Trophoblast cell (in vitro differentiated cells and primary cell): ENCODE results near the gene MEG3.

Experiments
- DNase-seq, 2 donors: peaks; one replicate each; pipeline ENCODE4 v3.0.0-alpha.2; 2016
- H2AFZ ChIP-seq: 2 replicates; pipeline ENCODE4 v1.6.1; 2013; ENCODE audit warnings: low read length, moderate library complexity, mild to moderate bottlenecking; ENCODE audit not compliant: insufficient read depth, poor library complexity
- H2AK5ac ChIP-seq: 2 replicates; pipeline ENCODE4 v1.6.1; 2013; ENCODE audit warnings: mild to moderate bottlenecking, low read length
- H2BK120ac ChIP-seq: 2 replicates; pipeline ENCODE4 v1.6.1; 2013; ENCODE audit warnings: low read length, mild to moderate bottlenecking, moderate library complexity; ENCODE audit not compliant: insufficient read depth, poor library complexity
- H2BK12ac ChIP-seq: 2 replicates; pipeline ENCODE4 v1.6.1; 2013; ENCODE audit warnings: mild to moderate bottlenecking, low read length, moderate library complexity
- H2BK5ac ChIP-seq: 2 replicates; pipeline ENCODE4 v1.6.1; 2013; ENCODE audit warnings: low read length, low read depth, moderate library complexity, mild to moderate bottlenecking; ENCODE audit not compliant: poor library complexity
- H3K14ac ChIP-seq: 2 replicates; pipeline ENCODE4 v1.6.1; 2013; ENCODE audit warnings: mild to moderate bottlenecking, low read length
- H3K18ac ChIP-seq: 2 replicates; pipeline ENCODE4 v1.6.1; 2013; ENCODE audit warnings: mild to moderate bottlenecking, low read length
- H3K23ac ChIP-seq: 2 replicates; pipeline ENCODE4 v1.6.1; 2013; ENCODE audit warnings: low read length
- H3K27ac ChIP-seq: 2 replicates; pipeline ENCODE4 v1.5.1; 2013; ENCODE audit warnings: low read depth, mild to moderate bottlenecking, inconsistent platforms, low read length, moderate library complexity
- H3K27me3 ChIP-seq: 2 replicates; pipeline ENCODE4 v1.6.1; 2013; ENCODE audit warnings: inconsistent platforms, mild to moderate bottlenecking, low read length, moderate library complexity; ENCODE audit not compliant: insufficient read depth
- H3K36me3 ChIP-seq, 2 experiments: 1 replicate in 1 of 2; 2 replicates in 1 of 2; pipeline ENCODE4 v1.6.1; 2013; ENCODE audit warnings: low read length in 2 of 2, mild to moderate bottlenecking in 2 of 2, moderate library complexity in 1 of 2; ENCODE audit not compliant: insufficient read depth in 2 of 2, control insufficient read depth in 1 of 2
- H3K4ac ChIP-seq: 2 replicates; pipeline ENCODE4 v1.6.1; 2013; ENCODE audit warnings: low read depth, mild to moderate bottlenecking, low read length, moderate library complexity
- H3K4me1 ChIP-seq, 2 experiments: 1 replicate in 1 of 2; 2 replicates in 1 of 2; pipeline ENCODE4 v1.6.1; 2013; ENCODE audit warnings: low read length in 2 of 2, mild to moderate bottlenecking in 2 of 2, moderate library complexity in 1 of 2; ENCODE audit not compliant: insufficient read depth in 2 of 2, control insufficient read depth in 1 of 2
- H3K4me2 ChIP-seq: 2 replicates; pipeline ENCODE4 v1.6.1; 2013; ENCODE audit warnings: inconsistent platforms, mild to moderate bottlenecking, low read length, moderate library complexity
- H3K4me3 ChIP-seq: 2 replicates; pipeline ENCODE4 v1.5.1; 2013; ENCODE audit warnings: mild to moderate bottlenecking, low read depth, low read length, inconsistent platforms
- H3K79me1 ChIP-seq: one replicate; pipeline ENCODE4 v1.6.1; 2013; ENCODE audit warnings: low read length
- H3K79me2 ChIP-seq: 2 replicates; pipeline ENCODE4 v1.6.1; 2013; ENCODE audit warnings: low read length, mild to moderate bottlenecking; ENCODE audit not compliant: control insufficient read depth, insufficient read depth, poor library complexity
- H3K9ac ChIP-seq: 2 replicates; pipeline ENCODE4 v1.6.1; 2013; ENCODE audit warnings: mild to moderate bottlenecking, low read length
- H3K9me3 ChIP-seq: 2 replicates; pipeline ENCODE4 v1.6.1; 2013; ENCODE audit warnings: low read depth, mild to moderate bottlenecking, control low read depth, inconsistent platforms, low read length; ENCODE audit not compliant: insufficient read depth
- H4K12ac ChIP-seq: 2 replicates; pipeline ENCODE4 v1.6.1; 2013; ENCODE audit warnings: low read depth, mild to moderate bottlenecking, low read length, moderate library complexity
- H4K8ac ChIP-seq: 2 replicates; pipeline ENCODE4 v1.6.1; 2013; ENCODE audit warnings: low read depth, mild to moderate bottlenecking, low read length, moderate library complexity
- H4K91ac ChIP-seq: one replicate; pipeline ENCODE4 v1.6.1; 2013; ENCODE audit warnings: low read depth, mild to moderate bottlenecking, low read length, moderate library complexity
- WGBS: extraction: QIAGEN DNeasy Blood & Tissue Kit; methylation state at CpG from one replicate; pipeline ENCODE4 v1.1.7; 2013; ENCODE audit warnings: missing lambda C conversion rate; ENCODE audit not compliant: insufficient read length, insufficient coverage; ENCODE audit errors: extremely low coverage; 5-methylcytosine and 5-hydroxymethylcytosine counted together

The MEG3 gene

GRCh38 chr14:100855256-100855930 lies 29.5 kb downstream of the MEG3 start:
- peaks cover 2% of the 10 kb centered on the region for H3K9me3 ChIP-seq
- no peaks in the 10 kb centered on the region for H3K79me1 ChIP-seq
- H2BK5ac ChIP-seq: no peak overlapping the region
- H2BK120ac ChIP-seq: no peak overlapping the region
- H4K91ac ChIP-seq: no peak overlapping the region
- no peak overlapping the region for H3K27ac ChIP-seq
- H3K18ac ChIP-seq: no peak overlapping the region
- H3K23ac ChIP-seq: no peak overlapping the region
- no peak overlapping the region for H3K4me3 ChIP-seq
- DNase-seq: no peak
- H3K14ac ChIP-seq: no peak overlapping the region
- H3K4me1 ChIP-seq: no peaks in the 10 kb centered on the region
- no peak overlapping the region for H2BK12ac ChIP-seq
- no peak overlapping the region for H3K9ac ChIP-seq
- H3K36me3 ChIP-seq: no peaks in the 10 kb centered on the region
- H3K79me2 ChIP-seq: no peaks in the 10 kb centered on the region
- H2AFZ ChIP-seq: no peak overlapping the region
- no peak overlapping the region for H4K8ac ChIP-seq
- no peak overlapping the region for H2AK5ac ChIP-seq
- no peak overlapping the region for H4K12ac ChIP-seq
- no peak overlapping the region for H3K4ac ChIP-seq
- H3K27me3 ChIP-seq: no peaks in the 10 kb centered on the region
- WGBS: no CpG with 5 or more reads among the region's 18 CpGs
- no peak overlapping the region for H3K4me2 ChIP-seq

- DNase-seq: no peak
- WGBS: no CpG with 5 or more reads among the region's 20 CpGs
Observed at GRCh38 chr14:100856056-100856950, 30.4 kb downstream of the MEG3 start.

GRCh38 chr14:100857233-100857922 lies 31.5 kb downstream of the MEG3 start:
- no peak overlapping the region for H2AK5ac ChIP-seq
- H2BK12ac ChIP-seq: no peak overlapping the region
- no peak overlapping the region for H3K18ac ChIP-seq
- H3K9ac ChIP-seq: no peak overlapping the region
- no peak overlapping the region for H3K14ac ChIP-seq
- H3K4me1 ChIP-seq: no peaks in the 10 kb centered on the region
- no peak overlapping the region for H3K4ac ChIP-seq
- H3K79me1 ChIP-seq: no peaks in the 10 kb centered on the region
- H3K79me2 ChIP-seq: no peaks in the 10 kb centered on the region
- no peak overlapping the region for H3K4me3 ChIP-seq
- H2BK5ac ChIP-seq: no peak overlapping the region
- no peak overlapping the region for H4K12ac ChIP-seq
- H3K23ac ChIP-seq: no peak overlapping the region
- WGBS: no CpG with 5 or more reads among the region's 14 CpGs
- H4K91ac ChIP-seq: no peak overlapping the region
- no peak overlapping the region for H3K4me2 ChIP-seq
- no peak overlapping the region for H4K8ac ChIP-seq
- no peaks in the 10 kb centered on the region for H3K36me3 ChIP-seq
- H2AFZ ChIP-seq: no peak overlapping the region
- H3K27ac ChIP-seq: no peak overlapping the region
- H3K9me3 ChIP-seq: peaks cover 7% of the 10 kb centered on the region
- DNase-seq: no peak
- no peak overlapping the region for H2BK120ac ChIP-seq
- H3K27me3 ChIP-seq: no peaks in the 10 kb centered on the region

More at GRCh38 chr14:100856056-100856950, 30.4 kb downstream of the MEG3 start:
- Histone ChIP-seq H2AFZ (no peak overlapping the region), H3K27ac (no peak overlapping the region), H4K8ac (no peak overlapping the region), H3K23ac (no peak overlapping the region), H2BK5ac (no peak overlapping the region), H3K36me3 (no peaks in the 10 kb centered on the region), H2BK120ac (no peak overlapping the region), H3K18ac (no peak overlapping the region), H3K79me1 (no peaks in the 10 kb centered on the region), H3K9me3 (peaks cover 4% of the 10 kb centered on the region), H2AK5ac (no peak overlapping the region), H3K9ac (no peak overlapping the region), H3K79me2 (no peaks in the 10 kb centered on the region), H4K12ac (no peak overlapping the region), H4K91ac (no peak overlapping the region), H3K4ac (no peak overlapping the region), H3K27me3 (no peaks in the 10 kb centered on the region), H2BK12ac (no peak overlapping the region), H3K4me2 (no peak overlapping the region), H3K4me3 (no peak overlapping the region), H3K14ac (no peak overlapping the region), H3K4me1 (no peaks in the 10 kb centered on the region)

- WGBS: no CpG with 5 or more reads among the region's 17 CpGs
- Histone ChIP-seq H2BK12ac (no peak overlapping the region), H3K4me2 (no peak overlapping the region), H3K23ac (no peak overlapping the region), H3K79me1 (no peaks in the 10 kb centered on the region), H3K4ac (no peak overlapping the region), H4K12ac (no peak overlapping the region), H3K36me3 (no peaks in the 10 kb centered on the region), H3K9me3 (peaks cover 8% of the 10 kb centered on the region), H3K27ac (no peak overlapping the region), H3K4me3 (no peak overlapping the region), H2AK5ac (no peak overlapping the region), H2AFZ (no peak overlapping the region), H3K18ac (no peak overlapping the region), H3K4me1 (no peaks in the 10 kb centered on the region), H3K14ac (no peak overlapping the region), H3K27me3 (no peaks in the 10 kb centered on the region), H2BK5ac (no peak overlapping the region), H4K91ac (no peak overlapping the region), H3K9ac (no peak overlapping the region), H2BK120ac (no peak overlapping the region), H3K79me2 (no peaks in the 10 kb centered on the region), H4K8ac (no peak overlapping the region)
- DNase-seq: no peak
Observed at GRCh38 chr14:100857923-100858837, 32.3 kb downstream of the MEG3 start.
